ENCODE measurements around the gene FBXO8. TPM values are rescaled to one million over a fixed set of nuclear protein-coding genes. Genes with fewer than 3 reads are reported as not detected.

Gene FBXO8
- total RNA-seq, 1 experiment from 2014 or later, result 5.8 TPM

DNA sequence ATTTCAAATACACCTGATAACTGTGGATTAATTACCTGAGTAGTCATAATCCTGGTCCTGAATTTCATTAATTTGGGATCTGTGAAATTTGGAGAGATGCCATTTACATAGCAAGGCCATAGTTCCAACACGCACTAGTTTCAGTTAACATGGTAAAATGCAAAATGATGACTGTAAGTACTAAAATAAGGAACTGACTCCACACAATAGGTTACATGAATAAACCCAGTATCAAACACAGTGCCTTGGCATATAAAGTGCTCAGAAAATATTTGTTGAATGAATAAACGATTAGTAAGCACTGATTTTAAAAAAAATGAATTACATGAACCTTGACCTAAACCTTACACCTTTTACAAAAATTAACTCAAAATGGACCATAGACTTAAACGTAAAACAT lies 9.0 kb downstream of the FBXO8 start:
- DNase-seq (ENCODE audit: low read depth, low spot score), result peak; percentile 1
- H3K9me3 ChIP-seq (ENCODE audit: control insufficient read depth, insufficient read depth, low read depth, low read length), result no peaks in the 10 kb centered on the region
- TF ChIP-seq, protein P1, sequence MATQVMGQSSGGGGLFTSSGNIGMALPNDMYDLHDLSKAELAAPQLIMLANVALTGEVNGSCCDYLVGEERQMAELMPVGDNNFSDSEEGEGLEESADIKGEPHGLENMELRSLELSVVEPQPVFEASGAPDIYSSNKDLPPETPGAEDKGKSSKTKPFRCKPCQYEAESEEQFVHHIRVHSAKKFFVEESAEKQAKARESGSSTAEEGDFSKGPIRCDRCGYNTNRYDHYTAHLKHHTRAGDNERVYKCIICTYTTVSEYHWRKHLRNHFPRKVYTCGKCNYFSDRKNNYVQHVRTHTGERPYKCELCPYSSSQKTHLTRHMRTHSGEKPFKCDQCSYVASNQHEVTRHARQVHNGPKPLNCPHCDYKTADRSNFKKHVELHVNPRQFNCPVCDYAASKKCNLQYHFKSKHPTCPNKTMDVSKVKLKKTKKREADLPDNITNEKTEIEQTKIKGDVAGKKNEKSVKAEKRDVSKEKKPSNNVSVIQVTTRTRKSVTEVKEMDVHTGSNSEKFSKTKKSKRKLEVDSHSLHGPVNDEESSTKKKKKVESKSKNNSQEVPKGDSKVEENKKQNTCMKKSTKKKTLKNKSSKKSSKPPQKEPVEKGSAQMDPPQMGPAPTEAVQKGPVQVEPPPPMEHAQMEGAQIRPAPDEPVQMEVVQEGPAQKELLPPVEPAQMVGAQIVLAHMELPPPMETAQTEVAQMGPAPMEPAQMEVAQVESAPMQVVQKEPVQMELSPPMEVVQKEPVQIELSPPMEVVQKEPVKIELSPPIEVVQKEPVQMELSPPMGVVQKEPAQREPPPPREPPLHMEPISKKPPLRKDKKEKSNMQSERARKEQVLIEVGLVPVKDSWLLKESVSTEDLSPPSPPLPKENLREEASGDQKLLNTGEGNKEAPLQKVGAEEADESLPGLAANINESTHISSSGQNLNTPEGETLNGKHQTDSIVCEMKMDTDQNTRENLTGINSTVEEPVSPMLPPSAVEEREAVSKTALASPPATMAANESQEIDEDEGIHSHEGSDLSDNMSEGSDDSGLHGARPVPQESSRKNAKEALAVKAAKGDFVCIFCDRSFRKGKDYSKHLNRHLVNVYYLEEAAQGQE (IDR thresholded peaks at IDR 0.05; ENCODE audit: insufficient read depth in 1 of 2, low read depth in 2 of 2, low read length in 1 of 2), result no peak
- TF ChIP-seq TCF7L2 (IDR thresholded peaks at IDR 0.05; ENCODE audit: low read depth, low read length) (no peak), SIN3A (IDR thresholded peaks at IDR 0.05; ENCODE audit: borderline replicate concordance, insufficient read depth, low read depth, low read length) (no peak), POLR2AphosphoS5 (IDR thresholded peaks at IDR 0.05; ENCODE audit: low read depth, low read length) (no peak)
- TF ChIP-seq, protein P2, sequence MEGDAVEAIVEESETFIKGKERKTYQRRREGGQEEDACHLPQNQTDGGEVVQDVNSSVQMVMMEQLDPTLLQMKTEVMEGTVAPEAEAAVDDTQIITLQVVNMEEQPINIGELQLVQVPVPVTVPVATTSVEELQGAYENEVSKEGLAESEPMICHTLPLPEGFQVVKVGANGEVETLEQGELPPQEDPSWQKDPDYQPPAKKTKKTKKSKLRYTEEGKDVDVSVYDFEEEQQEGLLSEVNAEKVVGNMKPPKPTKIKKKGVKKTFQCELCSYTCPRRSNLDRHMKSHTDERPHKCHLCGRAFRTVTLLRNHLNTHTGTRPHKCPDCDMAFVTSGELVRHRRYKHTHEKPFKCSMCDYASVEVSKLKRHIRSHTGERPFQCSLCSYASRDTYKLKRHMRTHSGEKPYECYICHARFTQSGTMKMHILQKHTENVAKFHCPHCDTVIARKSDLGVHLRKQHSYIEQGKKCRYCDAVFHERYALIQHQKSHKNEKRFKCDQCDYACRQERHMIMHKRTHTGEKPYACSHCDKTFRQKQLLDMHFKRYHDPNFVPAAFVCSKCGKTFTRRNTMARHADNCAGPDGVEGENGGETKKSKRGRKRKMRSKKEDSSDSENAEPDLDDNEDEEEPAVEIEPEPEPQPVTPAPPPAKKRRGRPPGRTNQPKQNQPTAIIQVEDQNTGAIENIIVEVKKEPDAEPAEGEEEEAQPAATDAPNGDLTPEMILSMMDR (IDR thresholded peaks at IDR 0.05), result no peak
- intact Hi-C loops (cut with micrococcal nuclease; ENCODE audit: unreplicated experiment) (no loop called here), in situ Hi-C loops (cut with HindIII; ENCODE audit: low pct_unique_long_range_greater_than_20kb, low sequenced_read_pairs) (no loop called here)
- no TSS peak for BruUV-seq (replicated peaks)
- H3K4me1 ChIP-seq (ENCODE audit: control insufficient read depth, insufficient read depth, low read length), result no peaks in the 10 kb centered on the region
- ATAC-seq, result no peak
- ChIA-PET CTCF (no interaction called here), POLR2A (no interaction called here)
- no peak overlapping the region for H3K4me3 ChIP-seq (ENCODE audit: low read depth in 2 of 2, low read length in 2 of 2)
- no peaks in the 10 kb centered on the region for H3K27me3 ChIP-seq (ENCODE audit: control insufficient read depth, insufficient read depth, low read length)
- no peak overlapping the region for H3K27ac ChIP-seq (ENCODE audit: low read length)
- no peaks in the 10 kb centered on the region for H3K36me3 ChIP-seq (ENCODE audit: control insufficient read depth, insufficient read depth, low read length)

DNA sequence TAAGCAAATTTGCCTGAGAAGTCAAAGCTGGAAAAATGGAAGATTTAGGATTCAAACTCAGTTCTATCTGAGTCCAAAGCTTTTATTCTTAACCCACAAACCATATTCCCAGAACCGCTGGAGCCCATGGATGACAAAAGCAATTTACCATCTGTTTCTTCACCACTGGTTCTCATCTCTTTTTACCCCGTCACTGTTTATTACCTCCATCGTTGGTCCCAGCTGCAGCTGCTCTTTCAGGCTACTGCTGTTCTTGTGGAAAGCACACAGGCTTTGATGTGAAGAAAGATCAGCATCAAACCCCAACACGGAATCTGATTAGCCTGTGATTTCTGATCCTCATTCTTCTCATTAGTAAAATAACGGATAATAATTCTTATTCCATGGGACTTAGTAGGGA lies 9.5 kb downstream of the FBXO8 start:
- ATAC-seq (no peak), DNase-seq (ENCODE audit: low read depth, low spot score) (no peak)
- H3K4me1 ChIP-seq (ENCODE audit: control insufficient read depth, insufficient read depth, low read length), result no peaks in the 10 kb centered on the region
- H3K4me3 ChIP-seq (ENCODE audit: low read depth in 2 of 2, low read length in 2 of 2), result no peak overlapping the region
- no peaks in the 10 kb centered on the region for H3K27me3 ChIP-seq (ENCODE audit: control insufficient read depth, insufficient read depth, low read length)
- ChIA-PET CTCF (no interaction called here), POLR2A (no interaction called here)
- no peaks in the 10 kb centered on the region for H3K9me3 ChIP-seq (ENCODE audit: control insufficient read depth, insufficient read depth, low read depth, low read length)
- no peaks in the 10 kb centered on the region for H3K36me3 ChIP-seq (ENCODE audit: control insufficient read depth, insufficient read depth, low read length)
- no peak overlapping the region for H3K27ac ChIP-seq (ENCODE audit: low read length)
- in situ Hi-C loops (cut with HindIII; ENCODE audit: low pct_unique_long_range_greater_than_20kb, low sequenced_read_pairs), result no loop called here
- intact Hi-C loops (cut with micrococcal nuclease; ENCODE audit: unreplicated experiment), result no loop called here
- TF ChIP-seq TCF7L2 (IDR thresholded peaks at IDR 0.05; ENCODE audit: low read depth, low read length) (no peak), SIN3A (IDR thresholded peaks at IDR 0.05; ENCODE audit: borderline replicate concordance, insufficient read depth, low read depth, low read length) (no peak), POLR2AphosphoS5 (IDR thresholded peaks at IDR 0.05; ENCODE audit: low read depth, low read length) (no peak)
- TF ChIP-seq, protein P1 (IDR thresholded peaks at IDR 0.05; ENCODE audit: insufficient read depth in 1 of 2, low read depth in 2 of 2, low read length in 1 of 2), result no peak
- TF ChIP-seq, protein P2 (IDR thresholded peaks at IDR 0.05), result no peak
- BruUV-seq (replicated peaks), result no TSS peak
